GM18507 (cell line): ENCODE results near the gene TYSND1.
"Not testable (repeated sequence)": the region's sequence is repeated elsewhere in the genome, so short reads cannot be mapped to it uniquely, and the experiment has no call there.

ENCODE experiments used
- DNase-seq: peaks from one replicate; pipeline ENCODE4 v3.0.0; 2011; ENCODE audit warnings: low read depth; ENCODE audit not compliant: insufficient read length; ENCODE audit errors: extremely low spot score
- FAIRE-seq: peaks from 2 replicates; lab custom pipeline; 2011; peaks lifted over from hg19 to GRCh38; lab: Jason Lieb, UNC

TYSND1 gene

DNA sequence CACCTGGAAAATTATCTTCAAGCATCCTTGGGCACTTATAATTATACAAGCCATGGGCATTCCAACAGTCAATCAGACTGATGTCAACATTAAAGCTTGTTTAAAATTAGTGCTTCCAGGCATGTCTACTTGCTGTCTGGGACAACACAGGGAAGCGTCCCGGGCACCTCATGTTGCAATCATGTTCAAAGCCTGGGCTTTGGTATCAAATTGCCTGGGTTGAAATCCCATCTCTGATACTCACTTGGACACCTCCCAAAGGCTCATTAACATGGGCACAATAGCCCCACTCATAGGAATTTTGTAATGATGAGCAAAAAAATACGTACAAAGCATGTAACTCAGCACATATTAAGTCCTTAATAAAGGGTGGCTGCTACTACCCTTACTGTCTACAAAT, 28.3 kb downstream of the TYSND1 start:
- no peak for DNase-seq
- FAIRE-seq: no peak

DNA sequence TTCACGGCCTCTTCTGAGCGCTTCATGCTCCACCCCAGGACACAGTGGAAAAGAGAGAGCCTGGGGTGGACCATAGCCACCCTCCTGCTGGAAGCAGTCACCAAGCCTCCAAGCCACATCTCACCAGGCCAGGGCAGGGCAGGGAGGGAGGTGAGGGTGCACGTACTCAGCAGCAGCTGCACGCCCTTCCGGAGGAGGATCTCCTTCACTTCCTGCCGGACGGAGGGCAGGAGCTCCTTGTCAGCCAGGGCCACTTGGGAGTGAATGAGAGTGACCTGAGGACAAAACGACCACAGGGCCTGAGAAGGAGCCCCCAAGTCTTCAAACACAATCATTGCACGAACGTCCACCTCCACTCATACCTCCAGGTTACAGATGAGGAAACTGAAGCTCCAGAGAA, 28.9 kb downstream of the TYSND1 start:
- FAIRE-seq: no peak
- DNase-seq: no peak

DNA sequence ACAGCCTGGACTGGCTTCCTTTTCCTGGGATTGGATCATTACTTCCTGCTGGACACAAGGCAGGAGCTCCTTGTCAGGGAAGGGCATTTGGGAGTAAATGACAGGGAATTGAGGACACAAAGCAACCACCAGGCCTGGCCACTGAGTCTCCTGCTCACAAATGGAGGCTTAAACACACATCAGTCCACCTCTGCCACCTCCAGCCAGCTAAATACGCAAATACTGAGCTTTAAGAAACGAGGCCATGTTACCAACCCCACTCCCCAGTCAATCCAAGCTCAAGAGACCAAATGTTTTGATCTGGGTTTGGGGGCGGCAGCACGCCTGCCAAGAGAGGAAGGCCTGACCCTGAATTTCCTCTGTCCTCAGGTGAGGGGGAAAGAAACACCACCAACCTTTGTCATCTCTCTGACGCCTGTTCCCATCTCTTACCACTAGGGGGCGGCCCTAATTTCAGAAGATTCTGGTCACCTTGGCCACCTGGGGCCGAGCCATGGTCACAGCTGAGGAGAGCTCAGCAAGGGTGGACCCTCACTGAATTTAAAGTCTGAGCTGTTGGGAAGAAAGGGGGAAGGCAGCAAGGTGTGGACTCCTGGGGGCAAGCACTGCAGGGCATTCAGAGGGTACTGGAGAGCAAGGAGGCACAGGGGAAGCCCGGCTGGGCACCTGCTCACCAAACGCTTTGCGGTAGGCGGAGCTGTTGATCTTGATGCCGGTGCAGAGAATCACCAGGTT, 30.4 kb downstream of the TYSND1 start:
- FAIRE-seq (peak; percentile 91), DNase-seq (peak; percentile 62)

DNA sequence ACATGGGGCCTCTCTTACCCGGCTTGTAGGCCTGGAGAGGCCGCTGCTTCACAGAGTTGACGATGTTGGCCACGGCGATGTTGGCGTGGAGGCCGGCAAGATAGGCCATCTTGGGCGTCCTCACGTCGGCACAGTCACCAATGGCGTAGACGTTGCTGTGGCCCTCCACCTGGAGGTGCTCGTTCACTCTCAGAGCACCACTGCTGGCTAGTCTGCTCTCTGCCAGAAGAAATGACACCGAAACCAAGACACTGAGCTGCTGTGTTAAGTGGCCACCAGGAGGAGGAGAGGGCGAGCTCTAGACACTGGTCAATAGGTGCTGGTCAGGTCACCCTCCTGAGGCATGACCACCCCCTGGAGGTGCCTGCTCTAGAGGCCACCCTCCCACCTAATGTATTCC, 31.6 kb downstream of the TYSND1 start:
- FAIRE-seq (no peak), DNase-seq (no peak)

DNA sequence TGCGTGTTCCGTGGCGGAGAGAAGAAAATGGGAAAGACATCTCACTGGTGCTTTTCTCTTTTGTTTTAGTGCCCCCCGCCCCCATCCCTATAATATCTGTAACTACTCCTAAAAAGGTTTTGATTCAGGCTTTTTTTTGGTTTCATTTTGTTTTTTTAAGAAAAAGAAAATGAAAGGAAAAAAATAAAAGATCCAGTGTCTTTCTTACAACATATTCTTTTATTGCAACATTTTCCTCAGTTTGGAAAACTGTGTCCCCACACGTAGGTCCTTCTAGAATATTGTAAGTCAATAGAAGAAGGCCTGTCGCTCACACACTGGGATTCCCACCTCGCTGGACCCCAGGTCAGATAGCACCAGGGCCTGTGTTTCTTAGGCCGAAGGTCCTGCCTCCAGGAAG, 34.4 kb downstream of the TYSND1 start:
- DNase-seq (no peak), FAIRE-seq (no peak)

DNA sequence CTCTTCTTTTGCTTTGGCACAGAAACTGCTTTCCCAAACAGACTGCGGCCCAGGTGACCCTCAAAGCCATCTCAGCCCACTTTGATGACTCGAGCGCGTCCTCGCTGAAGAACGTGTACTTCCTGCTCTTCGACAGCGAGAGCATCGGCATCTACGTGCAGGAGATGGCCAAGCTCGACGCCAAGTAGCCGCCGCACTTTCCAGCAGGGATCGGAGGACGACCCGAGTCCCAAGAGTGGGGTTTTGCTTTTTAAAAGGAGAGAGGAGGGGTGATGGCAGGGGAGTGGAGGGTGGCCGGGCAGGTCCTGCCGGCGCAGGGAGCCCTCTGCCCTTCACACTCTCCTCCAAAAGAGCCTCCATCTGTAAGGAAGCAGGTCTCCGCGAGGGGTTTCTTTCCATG, 35.0 kb downstream of the TYSND1 start:
- FAIRE-seq (no peak), DNase-seq (no peak)

DNA sequence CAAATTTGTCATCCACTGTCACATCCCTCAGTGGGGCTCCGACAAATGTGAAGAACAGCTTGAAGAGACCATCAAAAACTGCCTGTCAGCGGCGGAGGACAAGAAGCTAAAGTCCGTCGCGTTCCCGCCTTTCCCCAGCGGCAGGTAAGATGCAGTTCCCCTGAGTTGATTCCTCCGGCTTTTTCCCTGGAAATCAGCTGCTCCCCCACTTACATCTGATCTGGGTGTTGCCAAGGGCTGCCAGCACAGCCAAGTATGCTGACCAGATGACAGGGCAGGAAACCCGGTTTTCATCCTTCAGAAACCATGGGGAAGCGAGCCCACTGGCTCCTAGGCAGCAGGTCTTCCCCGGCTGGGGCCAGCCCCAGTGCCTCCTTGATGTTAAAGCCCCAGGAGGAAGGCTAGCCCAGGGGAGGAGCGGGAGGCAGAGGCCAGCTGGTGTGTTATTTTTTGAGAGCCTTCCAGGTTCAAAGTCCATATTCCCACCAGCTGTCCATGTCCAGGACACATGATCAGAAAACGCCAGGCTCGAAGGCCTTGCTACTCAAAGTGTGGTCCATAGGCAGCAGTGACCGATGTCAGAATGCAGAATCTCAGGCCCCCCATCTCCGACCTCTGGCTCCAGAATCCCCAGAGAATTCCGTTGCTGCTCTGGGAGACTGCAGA, 37.3 kb downstream of the TYSND1 start:
- FAIRE-seq: no peak
- DNase-seq: no peak

DNA sequence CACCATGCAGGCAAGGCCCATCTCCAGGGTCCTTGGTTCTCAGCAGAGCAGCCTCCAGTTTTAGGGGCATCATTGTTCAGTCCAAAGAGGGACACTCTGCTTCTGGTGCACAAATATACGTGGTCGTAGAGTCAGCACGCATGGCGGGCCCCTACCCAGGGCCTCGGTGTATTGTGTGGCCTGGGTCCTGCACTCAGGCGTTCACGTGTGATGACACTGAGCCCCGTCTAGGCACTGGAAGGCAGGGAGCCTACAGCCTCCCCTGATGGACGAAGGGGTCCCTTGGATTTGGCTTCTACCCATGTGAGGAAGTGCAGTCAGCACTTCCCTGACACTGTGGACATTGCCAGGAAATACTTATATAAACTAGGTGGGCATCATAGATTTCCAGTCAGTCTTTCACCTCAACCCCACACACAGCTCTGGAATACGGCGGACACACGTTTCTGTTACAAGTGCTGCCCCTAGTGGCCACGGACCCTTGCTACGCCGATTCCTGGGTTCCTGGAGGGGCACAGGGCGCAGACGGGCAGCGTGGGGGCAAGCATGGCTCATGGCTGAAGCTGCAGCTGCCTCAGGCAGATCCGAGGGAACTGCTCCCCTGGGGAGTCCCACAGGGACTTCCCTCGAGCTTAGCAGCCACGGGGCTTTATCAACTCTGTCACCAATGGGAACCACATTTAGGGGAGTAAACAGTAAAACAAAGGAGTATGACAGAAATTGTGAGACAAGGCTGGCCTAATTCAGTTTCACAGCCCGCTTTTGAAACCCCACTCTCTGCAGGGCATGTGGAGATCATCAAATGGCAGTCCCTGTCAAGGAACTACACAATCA, 39.3 kb downstream of the TYSND1 start:
- peak; percentile 56 for FAIRE-seq
- no peak for DNase-seq

DNA sequence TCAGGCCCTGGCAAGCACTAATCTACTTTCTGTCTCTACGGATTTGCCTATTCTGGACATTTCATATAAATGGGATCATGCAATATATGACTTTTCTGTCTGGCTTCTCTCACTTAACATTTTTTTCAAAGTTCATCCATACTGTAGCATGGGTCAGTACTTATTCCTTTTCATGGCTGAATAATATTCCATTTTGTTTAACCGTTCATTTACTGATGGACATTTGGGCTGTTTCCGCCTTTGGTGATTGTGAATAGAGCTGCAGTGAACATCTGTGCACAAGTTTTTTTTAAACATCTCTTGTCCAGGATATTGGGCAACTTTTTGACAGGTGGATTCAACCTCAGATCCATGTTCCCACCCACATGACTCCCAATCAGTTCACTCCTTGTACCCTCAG, 44.8 kb downstream of the TYSND1 start:
- FAIRE-seq (no peak), DNase-seq (no peak)

DNA sequence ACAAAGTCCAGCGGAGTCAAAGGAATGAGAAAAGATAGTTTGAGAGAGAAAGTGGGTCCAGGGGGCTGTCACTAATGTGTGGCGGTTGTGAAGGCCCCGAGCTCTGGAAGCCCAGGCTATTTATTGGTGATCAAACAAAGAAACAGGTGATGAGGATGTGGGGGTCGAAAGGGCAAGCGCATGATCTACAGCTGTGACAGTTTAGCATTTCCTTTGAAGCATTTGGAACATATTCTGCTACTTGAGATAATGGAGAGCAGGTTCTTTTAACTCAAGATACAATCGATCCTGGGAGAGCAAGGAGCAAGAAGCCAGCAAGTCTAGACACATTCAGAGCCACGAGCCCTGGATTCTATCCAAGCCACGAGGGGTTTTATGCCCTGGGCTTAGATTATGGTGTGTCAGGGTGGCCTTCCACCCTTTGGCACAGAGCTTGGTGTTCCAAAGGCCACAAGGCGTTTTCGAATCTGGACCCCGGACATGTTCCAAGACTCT, 45.4 kb downstream of the TYSND1 start:
- DNase-seq, FAIRE-seq: not testable (repeated sequence)

DNA sequence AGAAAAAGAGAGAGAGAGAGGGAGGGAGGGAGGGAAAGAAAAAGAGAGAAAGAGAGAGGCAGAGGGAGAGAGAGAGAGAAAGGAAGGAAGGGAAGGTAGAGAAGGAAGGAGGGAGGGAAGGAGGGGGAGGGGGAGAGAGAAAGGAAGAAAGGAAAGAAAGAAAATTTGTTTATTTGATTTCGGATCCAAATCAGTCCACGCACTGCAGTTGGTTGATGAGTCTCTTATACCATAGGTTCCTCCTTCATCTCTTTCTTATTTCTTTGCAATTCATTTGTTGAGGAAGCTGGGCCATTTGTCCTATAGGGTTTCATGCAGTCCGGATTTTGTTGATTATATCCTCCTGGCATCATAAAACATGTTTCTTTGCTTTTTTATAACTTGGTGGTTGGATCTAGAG, 48.2 kb downstream of the TYSND1 start:
- FAIRE-seq (no peak), DNase-seq (no peak)

DNA sequence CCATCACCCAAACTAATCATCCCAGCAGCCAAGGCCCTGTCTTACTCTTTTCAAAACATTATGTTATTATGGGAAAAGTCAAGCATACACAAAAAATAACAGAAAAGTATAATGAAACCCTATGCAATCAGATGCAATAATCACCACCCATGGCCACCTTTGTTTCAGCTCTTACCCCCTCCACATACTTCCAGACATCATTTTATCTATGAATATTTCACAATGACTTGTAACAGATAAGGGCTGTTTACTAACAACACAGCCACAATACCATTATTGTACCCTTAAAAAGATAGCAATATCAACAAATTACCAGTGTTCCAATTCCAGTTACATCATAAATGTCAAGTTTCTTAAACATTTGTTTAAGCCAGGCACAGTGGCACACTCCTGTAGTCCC, 49.0 kb downstream of the TYSND1 start:
- DNase-seq (no peak), FAIRE-seq (no peak)

DNA sequence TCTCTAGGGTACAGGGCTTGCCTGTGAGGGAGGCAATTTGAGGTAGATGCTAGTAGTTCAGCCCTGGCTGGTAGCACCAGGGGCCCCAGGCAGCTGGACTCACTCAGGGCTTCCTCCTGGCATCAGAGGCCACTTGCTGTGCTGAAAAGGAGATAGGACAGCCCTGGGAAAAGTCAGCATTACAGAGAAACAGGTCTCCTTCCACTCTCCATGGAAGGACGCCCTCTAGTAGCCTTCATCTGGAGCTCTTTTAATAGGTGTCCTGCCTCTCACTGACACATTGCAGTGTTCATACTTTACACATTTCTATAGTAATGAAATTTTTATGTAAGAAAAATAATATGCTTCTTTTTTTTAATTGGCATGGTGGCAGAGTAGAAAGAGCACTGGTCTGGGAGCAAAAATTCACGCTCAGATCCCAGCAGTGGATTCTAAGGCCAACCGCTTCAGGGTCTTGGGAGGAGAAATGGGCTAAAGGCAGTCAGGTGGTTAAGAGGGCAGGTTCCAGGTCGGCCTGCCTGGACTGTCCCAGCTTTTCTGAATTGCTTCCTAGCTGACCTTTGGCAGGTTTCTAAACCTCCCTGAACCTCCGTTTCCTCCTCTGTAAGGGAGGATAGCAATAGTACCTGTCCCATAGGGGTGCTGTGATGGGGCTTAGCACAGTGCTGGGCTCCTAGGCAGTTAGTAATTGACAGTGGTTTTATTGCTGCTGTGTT, 49.6 kb downstream of the TYSND1 start:
- FAIRE-seq (no peak), DNase-seq (no peak)

DNA sequence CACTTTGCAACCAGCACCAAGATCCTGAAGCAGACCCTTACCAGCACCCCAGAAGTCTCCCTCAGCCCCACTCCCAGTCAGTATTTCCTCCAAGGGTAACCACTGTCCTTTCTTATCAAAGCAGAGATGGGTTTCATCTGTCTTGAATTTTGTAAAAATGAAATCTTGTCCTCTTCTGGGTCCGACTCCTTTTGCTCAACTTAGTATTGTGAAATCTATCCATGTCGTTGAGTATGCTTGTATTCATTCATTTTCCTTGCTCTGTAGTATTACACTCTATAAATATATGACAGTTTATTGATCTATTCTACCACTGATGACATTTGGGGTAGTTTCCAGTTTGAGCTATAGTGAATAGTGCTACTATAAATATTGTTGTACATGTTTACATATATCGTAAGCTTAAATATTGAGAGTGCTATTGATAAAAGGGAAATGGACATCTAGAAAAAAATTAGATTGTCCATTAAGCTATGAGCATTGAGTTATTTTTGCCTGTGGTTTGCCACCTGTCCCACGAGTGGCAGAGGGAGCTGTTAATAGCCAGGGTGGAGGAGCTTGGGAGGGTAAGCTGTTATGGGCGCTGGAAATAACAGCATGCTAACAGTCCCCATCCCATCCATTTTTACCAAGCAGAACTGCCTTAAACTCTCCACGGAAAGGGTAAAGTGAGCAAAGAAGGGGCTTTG, 50.3 kb downstream of the TYSND1 start:
- no peak for DNase-seq
- FAIRE-seq: no peak

DNA sequence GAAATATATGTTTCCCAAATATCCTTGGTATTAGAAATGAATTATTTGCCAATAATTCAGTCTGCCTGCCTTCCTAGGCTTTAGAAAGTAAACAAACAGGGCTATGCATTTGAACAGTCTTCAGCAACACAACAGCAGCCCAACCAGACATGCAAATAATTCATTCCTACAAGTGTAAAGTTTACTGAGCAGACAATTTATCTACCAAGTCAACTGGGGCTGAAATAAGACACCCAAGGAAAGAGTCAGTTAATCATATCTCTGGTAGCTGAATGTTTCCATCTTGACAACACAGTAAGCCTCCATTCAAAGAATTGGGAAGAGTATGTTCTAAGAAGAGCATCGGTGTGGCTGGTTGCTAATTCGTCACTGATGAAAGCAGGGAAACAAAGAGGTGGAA, 52.2 kb downstream of the TYSND1 start:
- DNase-seq (no peak), FAIRE-seq (no peak)

DNA sequence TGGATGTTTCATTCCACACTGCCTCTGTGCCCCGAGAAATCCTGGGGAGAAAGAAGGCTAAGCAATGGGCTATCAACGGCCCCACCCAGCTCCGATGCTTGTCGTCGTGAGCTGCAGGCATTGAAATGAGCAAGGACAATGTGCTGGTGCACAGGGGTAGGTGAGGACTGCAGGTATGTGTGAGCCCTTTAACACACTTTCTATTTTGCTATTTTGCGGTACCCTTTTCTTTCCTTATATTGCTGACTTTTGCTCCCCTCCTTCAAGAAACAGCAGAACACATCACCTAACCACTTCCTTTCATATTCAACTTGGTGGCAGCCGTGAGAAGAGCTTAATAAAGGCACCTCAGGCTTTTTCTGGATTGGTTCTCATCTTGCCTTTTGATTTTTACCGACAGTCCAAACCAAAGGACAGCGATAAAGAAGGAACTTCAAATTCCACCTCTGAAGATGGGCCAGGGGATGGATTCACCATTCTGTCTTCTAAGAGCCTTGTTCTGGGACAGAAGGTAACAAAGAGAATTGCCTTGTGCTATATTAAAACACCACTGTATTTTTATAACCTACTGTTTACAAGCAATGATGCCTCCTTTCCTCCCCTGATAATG, 53.1 kb downstream of the TYSND1 start:
- DNase-seq: no peak
- no peak for FAIRE-seq

DNA sequence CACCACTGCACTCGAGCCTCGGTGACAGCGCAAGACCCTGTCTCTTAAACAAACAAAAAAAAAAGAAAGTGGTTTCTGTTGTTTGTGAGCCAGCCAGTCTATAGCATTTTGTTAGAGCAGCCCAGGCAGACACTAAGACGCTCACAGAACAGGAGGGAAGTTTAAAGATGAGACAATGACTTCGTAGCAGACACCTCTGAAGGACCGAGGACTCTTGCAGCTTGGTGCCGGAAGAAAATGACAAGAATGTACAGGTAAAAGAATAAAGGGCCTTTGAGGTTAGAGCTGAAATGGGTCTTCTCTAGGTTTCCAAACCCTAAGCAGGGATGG, 54.1 kb downstream of the TYSND1 start:
- FAIRE-seq: no peak
- DNase-seq: no peak

DNA sequence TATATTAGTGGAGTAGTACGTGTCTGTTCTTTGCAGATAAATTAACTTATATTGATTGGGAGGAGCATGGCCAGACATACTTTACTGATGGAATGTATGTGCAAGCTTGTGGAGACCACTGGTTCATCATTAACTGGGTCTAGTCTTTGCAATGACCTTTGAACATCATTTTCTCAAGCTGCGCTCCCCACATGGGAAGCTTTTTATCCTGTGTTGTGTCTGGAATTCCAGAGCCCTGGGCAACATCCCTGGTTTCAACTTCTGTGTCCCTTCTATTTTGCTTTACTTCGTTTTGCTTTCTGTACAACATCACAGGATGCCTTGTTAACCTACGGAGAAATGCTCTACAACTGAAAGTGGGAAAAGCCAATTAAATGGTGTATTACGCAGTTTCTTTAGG, 55.5 kb downstream of the TYSND1 start:
- FAIRE-seq: no peak
- DNase-seq: no peak

DNA sequence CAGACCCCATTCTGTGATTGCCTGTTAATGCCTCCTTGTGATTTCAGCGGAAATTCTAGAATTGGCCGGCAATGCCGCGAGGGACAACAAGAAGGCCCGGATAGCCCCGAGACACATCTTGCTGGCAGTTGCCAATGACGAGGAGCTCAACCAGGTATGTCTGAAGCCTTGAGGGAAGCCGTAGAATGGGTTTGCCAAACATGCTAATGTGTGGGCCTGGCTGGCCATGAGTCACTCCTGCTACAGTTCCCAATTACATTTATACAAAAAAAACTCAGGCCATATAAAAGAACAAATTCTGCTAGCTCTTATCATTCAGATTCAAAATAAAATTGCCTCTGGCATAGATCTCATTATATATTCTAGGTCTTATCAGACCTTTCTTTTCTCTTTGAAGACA, 56.5 kb downstream of the TYSND1 start:
- no peak for FAIRE-seq

More for the DNA sequence above, 56.5 kb downstream of the TYSND1 start:
- DNase-seq: no peak
